Measurements from ENCODE around the gene NET1.
"Not testable (repeated sequence)": the region's sequence is repeated elsewhere in the genome, so short reads cannot be mapped to it uniquely, and the experiment has no call there.

The NET1 gene

GRCh38 chr10:5412277-5412941 is at the start of gene NET1:
Gene NET1, plus strand, starts transcription at chr10:5412557. Its CDS starts 136 bp downstream, at chr10:5412693.
- peak; percentile 59 for DNase-seq (ENCODE audit: low read depth)

- no peak for DNase-seq (ENCODE audit: low read depth)
Measured at GRCh38 chr10:5362873-5363272, 49.5 kb upstream of the NET1 start.

GRCh38 chr10:5364374-5364773 is 48.0 kb upstream of the NET1 start:
- DNase-seq (ENCODE audit: low read depth) = no peak

- DNase-seq (ENCODE audit: low read depth) = no peak
Measured at GRCh38 chr10:5364890-5365338, 47.4 kb upstream of the NET1 start, which contains the start of gene UCN3. Gene UCN3, plus strand, starts transcription at chr10:5364966. Its CDS starts 8,755 bp downstream, at chr10:5373721.

- no peak for DNase-seq (ENCODE audit: low read depth)
Measured at GRCh38 chr10:5365928-5366327, 46.4 kb upstream of the NET1 start.

- no peak for DNase-seq (ENCODE audit: low read depth)
Measured at GRCh38 chr10:5369362-5370158, 42.8 kb upstream of the NET1 start.

GRCh38 chr10:5370493-5371352 is 41.6 kb upstream of the NET1 start:
- no peak for DNase-seq (ENCODE audit: low read depth)

GRCh38 chr10:5373307-5373706 is 39.0 kb upstream of the NET1 start:
- DNase-seq (ENCODE audit: low read depth) = no peak

GRCh38 chr10:5373891-5374611 is 38.3 kb upstream of the NET1 start:
- DNase-seq (ENCODE audit: low read depth) = no peak

- no peak for DNase-seq (ENCODE audit: low read depth)
Measured at GRCh38 chr10:5376450-5376849, 35.9 kb upstream of the NET1 start.

GRCh38 chr10:5379202-5379601 is 33.2 kb upstream of the NET1 start:
- not testable (repeated sequence) for DNase-seq (ENCODE audit: low read depth)

GRCh38 chr10:5380395-5380794 is 32.0 kb upstream of the NET1 start:
- not testable (repeated sequence) for DNase-seq (ENCODE audit: low read depth)

GRCh38 chr10:5381187-5381586 is 31.2 kb upstream of the NET1 start:
- no peak for DNase-seq (ENCODE audit: low read depth)

- no peak for DNase-seq (ENCODE audit: low read depth)
Measured at GRCh38 chr10:5385224-5385623, 27.1 kb upstream of the NET1 start.

- DNase-seq (ENCODE audit: low read depth) = no peak
Measured at GRCh38 chr10:5387169-5387568, 25.2 kb upstream of the NET1 start.

- no peak for DNase-seq (ENCODE audit: low read depth)
Measured at GRCh38 chr10:5390607-5391205, 21.7 kb upstream of the NET1 start.

- no peak for DNase-seq (ENCODE audit: low read depth)
Measured at GRCh38 chr10:5391790-5392189, 20.6 kb upstream of the NET1 start.

GRCh38 chr10:5393529-5393928 is 18.8 kb upstream of the NET1 start:
- no peak for DNase-seq (ENCODE audit: low read depth)

- DNase-seq (ENCODE audit: low read depth) = no peak
Measured at GRCh38 chr10:5395168-5395567, 17.2 kb upstream of the NET1 start.

GRCh38 chr10:5396556-5397300 is 15.6 kb upstream of the NET1 start:
- no peak for DNase-seq (ENCODE audit: low read depth)

- DNase-seq (ENCODE audit: low read depth) = no peak
Measured at GRCh38 chr10:5399332-5399731, 13.0 kb upstream of the NET1 start.

Data from GM04504 (cell line).